Keratinocyte (primary cell): Measurements from ENCODE around the gene ANKUB1.

Experiments used
- EZH2 ChIP-seq: IDR thresholded peaks from one replicate; pipeline ENCODE4 v1.6.1; 2012; ENCODE audit warnings: inconsistent platforms, mild to moderate bottlenecking, low read length, moderate library complexity
- TF ChIP-seq, protein P1 (sequence below), 3 experiments: IDR thresholded peaks in 1 of 3; conservative IDR thresholded peaks in 1 of 3; optimal IDR thresholded peaks in 1 of 3; 2 replicates in 2 of 3; 3 replicates in 1 of 3; pipeline versions ENCODE3 to v1.5.1; 2011; ENCODE audit warnings: low read length in 3 of 3, mild to moderate bottlenecking in 3 of 3, moderate library complexity in 2 of 3, control low read depth in 1 of 3, inconsistent platforms in 1 of 3; ENCODE audit not compliant: insufficient read depth in 2 of 3; ENCODE audit errors: extremely low read depth in 1 of 3

DNA sequence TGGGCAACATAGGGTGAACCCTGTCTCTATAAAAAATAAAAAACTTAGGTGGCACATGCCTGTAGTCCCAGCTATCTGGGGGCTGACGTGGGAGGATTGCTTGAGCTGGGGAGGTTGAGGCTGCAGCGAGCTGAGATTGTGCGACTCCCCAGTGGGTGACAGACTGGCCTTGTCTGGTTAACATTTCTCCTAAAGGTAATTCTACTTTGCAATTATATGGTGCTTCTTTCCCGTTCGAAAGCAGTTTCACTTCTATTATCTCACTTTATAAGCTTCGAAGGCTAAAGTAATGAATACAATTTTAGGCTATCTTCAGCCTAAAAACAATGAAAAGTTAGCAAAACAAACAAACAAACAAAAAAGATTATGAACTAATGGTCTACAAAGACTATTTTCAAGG lies 75.4 kb downstream of the ANKUB1 start:
- TF ChIP-seq, protein P1, sequence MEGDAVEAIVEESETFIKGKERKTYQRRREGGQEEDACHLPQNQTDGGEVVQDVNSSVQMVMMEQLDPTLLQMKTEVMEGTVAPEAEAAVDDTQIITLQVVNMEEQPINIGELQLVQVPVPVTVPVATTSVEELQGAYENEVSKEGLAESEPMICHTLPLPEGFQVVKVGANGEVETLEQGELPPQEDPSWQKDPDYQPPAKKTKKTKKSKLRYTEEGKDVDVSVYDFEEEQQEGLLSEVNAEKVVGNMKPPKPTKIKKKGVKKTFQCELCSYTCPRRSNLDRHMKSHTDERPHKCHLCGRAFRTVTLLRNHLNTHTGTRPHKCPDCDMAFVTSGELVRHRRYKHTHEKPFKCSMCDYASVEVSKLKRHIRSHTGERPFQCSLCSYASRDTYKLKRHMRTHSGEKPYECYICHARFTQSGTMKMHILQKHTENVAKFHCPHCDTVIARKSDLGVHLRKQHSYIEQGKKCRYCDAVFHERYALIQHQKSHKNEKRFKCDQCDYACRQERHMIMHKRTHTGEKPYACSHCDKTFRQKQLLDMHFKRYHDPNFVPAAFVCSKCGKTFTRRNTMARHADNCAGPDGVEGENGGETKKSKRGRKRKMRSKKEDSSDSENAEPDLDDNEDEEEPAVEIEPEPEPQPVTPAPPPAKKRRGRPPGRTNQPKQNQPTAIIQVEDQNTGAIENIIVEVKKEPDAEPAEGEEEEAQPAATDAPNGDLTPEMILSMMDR (optimal IDR thresholded peaks at IDR 0.05 in 1 of 3, IDR thresholded peaks at IDR 0.05 in 1 of 3, conservative IDR thresholded peaks at IDR 0.05 in 1 of 3; ENCODE audit: extremely low read depth in 1 of 3, insufficient read depth in 2 of 3, low read length in 3 of 3), result no peak
- TF ChIP-seq EZH2, result no peak
